ENCODE results near the gene FAM53B.

The FAM53B gene

GRCh38 chr10:124665091-124665490 lies 79.1 kb downstream of the FAM53B start:
- Histone ChIP-seq H3K79me1 (replicated peaks; ENCODE audit: low read length, poor library complexity, severe bottlenecking) (peaks cover 39% of the 10 kb centered on the region), H3K4me3 (ENCODE audit: insufficient read depth in 1 of 2, low read depth in 1 of 2, low read length in 2 of 2) (no peak overlapping the region), H3K27me3 (ENCODE audit: control insufficient read depth in 1 of 2, insufficient read depth in 1 of 2, low read length in 2 of 2) (no peaks in the 10 kb centered on the region), H3K27ac (ENCODE audit: low read length, poor library complexity, severe bottlenecking) (no peak overlapping the region), H3K18ac (ENCODE audit: low read depth in 1 of 2, low read length in 2 of 2) (no peak overlapping the region), H4K91ac (ENCODE audit: low read length) (no peak overlapping the region), H3K23ac (ENCODE audit: low read length in 2 of 2) (no peak overlapping the region), H2AFZ (ENCODE audit: low read depth, low read length) (no peak overlapping the region), H2BK15ac (ENCODE audit: low read depth, poor library complexity, severe bottlenecking) (no peak overlapping the region), H3K36me3 (ENCODE audit: control insufficient read depth in 1 of 2, insufficient read depth in 2 of 2, low read depth in 1 of 2, low read length in 2 of 2) (peaks cover 7 to 37% of the 10 kb centered on the region in 2 experiments), H3K14ac (ENCODE audit: low read length in 2 of 2) (peak overlapping the region in 1 of 2 experiments; percentile 18), H3K9ac (ENCODE audit: low read length) (no peak overlapping the region), H3K4me2 (ENCODE audit: low read length, poor library complexity, severe bottlenecking) (no peak overlapping the region), H3K4me1 (ENCODE audit: control insufficient read depth, insufficient read depth, low read depth, low read length) (peaks cover 6% of the 10 kb centered on the region), H2BK120ac (ENCODE audit: low read depth, low read length) (no peak overlapping the region), H2BK12ac (ENCODE audit: low read length in 2 of 2) (no peak overlapping the region), H3K9me3 (ENCODE audit: control insufficient read depth, low read length) (no peaks in the 10 kb centered on the region), H2BK5ac (ENCODE audit: low read depth, low read length, poor library complexity, severe bottlenecking) (no peak overlapping the region), H2AK5ac (ENCODE audit: low read length, severe bottlenecking) (no peak overlapping the region), H3K4ac (ENCODE audit: low read depth in 1 of 2, low read length in 2 of 2) (no peak overlapping the region), H4K8ac (ENCODE audit: low read length) (no peak overlapping the region)
- DNase-seq: no peak
- WGBS: 69% methylated on average over 2 of the region's 2 CpGs

- H2BK12ac ChIP-seq (ENCODE audit: low read length in 2 of 2): no peak overlapping the region
- peaks cover 6% of the 10 kb centered on the region for H3K4me1 ChIP-seq (ENCODE audit: control insufficient read depth, insufficient read depth, low read depth, low read length)
- no peaks in the 10 kb centered on the region for H3K27me3 ChIP-seq (ENCODE audit: control insufficient read depth in 1 of 2, insufficient read depth in 1 of 2, low read length in 2 of 2)
- H3K4me2 ChIP-seq (ENCODE audit: low read length, poor library complexity, severe bottlenecking): no peak overlapping the region
- H3K36me3 ChIP-seq (ENCODE audit: control insufficient read depth in 1 of 2, insufficient read depth in 2 of 2, low read depth in 1 of 2, low read length in 2 of 2): peaks cover 7 to 33% of the 10 kb centered on the region in 2 experiments
- 97% methylated on average over 11 of the region's 11 CpGs for WGBS
- H2AK5ac ChIP-seq (ENCODE audit: low read length, severe bottlenecking): no peak overlapping the region
- H4K91ac ChIP-seq (ENCODE audit: low read length): no peak overlapping the region
- H3K9ac ChIP-seq (ENCODE audit: low read length): no peak overlapping the region
- no peak overlapping the region for H3K27ac ChIP-seq (ENCODE audit: low read length, poor library complexity, severe bottlenecking)
- H3K4me3 ChIP-seq (ENCODE audit: insufficient read depth in 1 of 2, low read depth in 1 of 2, low read length in 2 of 2): no peak overlapping the region
- H2BK5ac ChIP-seq (ENCODE audit: low read depth, low read length, poor library complexity, severe bottlenecking): no peak overlapping the region
- H2BK120ac ChIP-seq (ENCODE audit: low read depth, low read length): no peak overlapping the region
- DNase-seq: no peak
- no peak overlapping the region for H4K8ac ChIP-seq (ENCODE audit: low read length)
- no peaks in the 10 kb centered on the region for H3K9me3 ChIP-seq (ENCODE audit: control insufficient read depth, low read length)
- peaks cover 41% of the 10 kb centered on the region for H3K79me1 ChIP-seq (replicated peaks; ENCODE audit: low read length, poor library complexity, severe bottlenecking)
- H2BK15ac ChIP-seq (ENCODE audit: low read depth, poor library complexity, severe bottlenecking): no peak overlapping the region
- no peak overlapping the region for H3K18ac ChIP-seq (ENCODE audit: low read depth in 1 of 2, low read length in 2 of 2)
- H3K14ac ChIP-seq (ENCODE audit: low read length in 2 of 2): no peak overlapping the region
- H3K4ac ChIP-seq (ENCODE audit: low read depth in 1 of 2, low read length in 2 of 2): no peak overlapping the region
- no peak overlapping the region for H3K23ac ChIP-seq (ENCODE audit: low read length in 2 of 2)
- H2AFZ ChIP-seq (ENCODE audit: low read depth, low read length): no peak overlapping the region
These were observed 80.3 kb downstream of the FAM53B start for GRCh38 chr10:124663766-124664360.

- Histone ChIP-seq H3K23ac (ENCODE audit: low read length in 2 of 2) (no peak overlapping the region), H3K4me1 (ENCODE audit: control insufficient read depth, insufficient read depth, low read depth, low read length) (peaks cover 6% of the 10 kb centered on the region), H3K18ac (ENCODE audit: low read depth in 1 of 2, low read length in 2 of 2) (no peak overlapping the region), H3K4me3 (ENCODE audit: insufficient read depth in 1 of 2, low read depth in 1 of 2, low read length in 2 of 2) (no peak overlapping the region), H3K27ac (ENCODE audit: low read length, poor library complexity, severe bottlenecking) (no peak overlapping the region), H2AK5ac (ENCODE audit: low read length, severe bottlenecking) (no peak overlapping the region), H3K79me1 (replicated peaks; ENCODE audit: low read length, poor library complexity, severe bottlenecking) (peaks cover 44% of the 10 kb centered on the region), H4K8ac (ENCODE audit: low read length) (no peak overlapping the region), H3K9ac (ENCODE audit: low read length) (no peak overlapping the region), H2BK15ac (ENCODE audit: low read depth, poor library complexity, severe bottlenecking) (no peak overlapping the region), H3K27me3 (ENCODE audit: control insufficient read depth in 1 of 2, insufficient read depth in 1 of 2, low read length in 2 of 2) (no peaks in the 10 kb centered on the region), H3K4me2 (ENCODE audit: low read length, poor library complexity, severe bottlenecking) (no peak overlapping the region), H4K91ac (ENCODE audit: low read length) (no peak overlapping the region), H2AFZ (ENCODE audit: low read depth, low read length) (no peak overlapping the region), H3K9me3 (ENCODE audit: control insufficient read depth, low read length) (no peaks in the 10 kb centered on the region), H2BK12ac (ENCODE audit: low read length in 2 of 2) (no peak overlapping the region), H3K14ac (ENCODE audit: low read length in 2 of 2) (no peak overlapping the region), H3K4ac (ENCODE audit: low read depth in 1 of 2, low read length in 2 of 2) (no peak overlapping the region), H2BK120ac (ENCODE audit: low read depth, low read length) (no peak overlapping the region), H3K36me3 (ENCODE audit: control insufficient read depth in 1 of 2, insufficient read depth in 2 of 2, low read depth in 1 of 2, low read length in 2 of 2) (peaks cover 7 to 33% of the 10 kb centered on the region in 2 experiments), H2BK5ac (ENCODE audit: low read depth, low read length, poor library complexity, severe bottlenecking) (no peak overlapping the region)
- no peak for DNase-seq
- WGBS: 88% methylated on average over 8 of the region's 8 CpGs
These were observed 81.0 kb downstream of the FAM53B start for GRCh38 chr10:124663228-124663627.

- H3K4ac ChIP-seq (ENCODE audit: low read depth in 1 of 2, low read length in 2 of 2): no peak overlapping the region
- H2BK15ac ChIP-seq (ENCODE audit: low read depth, poor library complexity, severe bottlenecking): no peak overlapping the region
- H2BK120ac ChIP-seq (ENCODE audit: low read depth, low read length): no peak overlapping the region
- no peak overlapping the region for H3K18ac ChIP-seq (ENCODE audit: low read depth in 1 of 2, low read length in 2 of 2)
- no peak overlapping the region for H4K8ac ChIP-seq (ENCODE audit: low read length)
- no peak overlapping the region for H3K4me2 ChIP-seq (ENCODE audit: low read length, poor library complexity, severe bottlenecking)
- H3K27me3 ChIP-seq (ENCODE audit: control insufficient read depth in 1 of 2, insufficient read depth in 1 of 2, low read length in 2 of 2): no peaks in the 10 kb centered on the region
- H3K14ac ChIP-seq (ENCODE audit: low read length in 2 of 2): peak overlapping the region in 1 of 2 experiments; percentile 41
- H3K4me3 ChIP-seq (ENCODE audit: insufficient read depth in 1 of 2, low read depth in 1 of 2, low read length in 2 of 2): no peak overlapping the region
- H3K23ac ChIP-seq (ENCODE audit: low read length in 2 of 2): no peak overlapping the region
- H3K79me1 ChIP-seq (replicated peaks; ENCODE audit: low read length, poor library complexity, severe bottlenecking): peaks cover 40% of the 10 kb centered on the region
- H2AFZ ChIP-seq (ENCODE audit: low read depth, low read length): no peak overlapping the region
- no peaks in the 10 kb centered on the region for H3K4me1 ChIP-seq (ENCODE audit: control insufficient read depth, insufficient read depth, low read depth, low read length)
- H2BK12ac ChIP-seq (ENCODE audit: low read length in 2 of 2): no peak overlapping the region
- H4K91ac ChIP-seq (ENCODE audit: low read length): no peak overlapping the region
- H3K27ac ChIP-seq (ENCODE audit: low read length, poor library complexity, severe bottlenecking): no peak overlapping the region
- no peak overlapping the region for H3K9ac ChIP-seq (ENCODE audit: low read length)
- no peak for DNase-seq
- no peak overlapping the region for H2BK5ac ChIP-seq (ENCODE audit: low read depth, low read length, poor library complexity, severe bottlenecking)
- H3K9me3 ChIP-seq (ENCODE audit: control insufficient read depth, low read length): no peaks in the 10 kb centered on the region
- H2AK5ac ChIP-seq (ENCODE audit: low read length, severe bottlenecking): no peak overlapping the region
- peaks cover 7 to 31% of the 10 kb centered on the region in 2 experiments for H3K36me3 ChIP-seq (ENCODE audit: control insufficient read depth in 1 of 2, insufficient read depth in 2 of 2, low read depth in 1 of 2, low read length in 2 of 2)
- 94% methylated on average over 9 of the region's 9 CpGs for WGBS
These were observed 82.5 kb downstream of the FAM53B start for GRCh38 chr10:124661660-124662180.
